HepG2 (cell line): ENCODE data around the gene AP4S1. TPM values are rescaled to one million over a fixed set of nuclear protein-coding genes. Genes with fewer than 3 reads are reported as not detected.

Source experiments
- DMAP1 ChIP-seq: IDR thresholded peaks from 2 replicates; pipeline ENCODE4 v1.6.1; 2016
- DNMT3B ChIP-seq: conservative IDR thresholded peaks from 2 replicates; pipeline ENCODE4 v1.6.1; 2016; ENCODE audit warnings: missing biosample characterization, control low read depth
- FOXA1 ChIP-seq, 2 experiments: fragments of 450-650 bp in 1 of 2; sonication (generic) in 1 of 2; formaldehyde crosslinking in 1 of 2; IDR thresholded peaks; 2 replicates each; pipeline versions ENCODE4 v1.4.0 to v1.6.1; 2016 to 2020; ENCODE audit warnings: missing genetic modification reagents in 1 of 2
- KDM6A ChIP-seq: IDR thresholded peaks from 2 replicates; pipeline ENCODE4 v1.6.1; 2016; ENCODE audit warnings: low read depth
- PITX1 ChIP-seq: sonication (generic); formaldehyde crosslinking; IDR thresholded peaks from 2 replicates; pipeline ENCODE4 v1.5.1; 2020; ENCODE audit warnings: mild to moderate bottlenecking, missing genetic modification reagents
- RBFOX2 ChIP-seq: fragments of 200-400 bp; formaldehyde crosslinking; IDR thresholded peaks from 2 replicates; pipeline ENCODE4 v1.6.1; 2017; ENCODE audit warnings: low read depth, mild to moderate bottlenecking, low read length
- SCMH1 ChIP-seq: sonication (generic); formaldehyde crosslinking; IDR thresholded peaks from 2 replicates; pipeline ENCODE4 v1.9.0; 2021; ENCODE audit warnings: missing genetic modification reagents, mild to moderate bottlenecking, borderline replicate concordance
- SOX13 ChIP-seq, 3 experiments: fragments of 450-650 bp in 1 of 3; sonication (generic) in 1 of 3; formaldehyde crosslinking in 1 of 3; IDR thresholded peaks in 2 of 3; conservative IDR thresholded peaks in 1 of 3; 2 replicates each; pipeline versions ENCODE4 v1.5.0 to v1.6.1; 2016 to 2020; ENCODE audit warnings: antibody characterized with exemption in 1 of 3, mild to moderate bottlenecking in 1 of 3, missing compliant biosample characterization in 1 of 3, missing genetic modification reagents in 1 of 3, moderate library complexity in 1 of 3
- ZGPAT ChIP-seq: IDR thresholded peaks from 2 replicates; pipeline ENCODE4 v1.6.1; 2016; ENCODE audit warnings: mild to moderate bottlenecking
- ZNF124 ChIP-seq: sonication (generic); formaldehyde crosslinking; IDR thresholded peaks from 2 replicates; pipeline ENCODE4 v1.4.0; 2020; ENCODE audit warnings: missing genetic modification reagents
- ZNF20 ChIP-seq: sonication (generic); formaldehyde crosslinking; IDR thresholded peaks from 2 replicates; pipeline ENCODE4 v1.4.0; 2020; ENCODE audit warnings: mild to moderate bottlenecking, moderate library complexity, missing genetic modification reagents
- ZNF263 ChIP-seq: sonication (generic); formaldehyde crosslinking; IDR thresholded peaks from 2 replicates; pipeline ENCODE4 v1.4.0; 2020; ENCODE audit warnings: missing genetic modification reagents
- ZNF503 ChIP-seq: sonication (generic); formaldehyde crosslinking; IDR thresholded peaks from 2 replicates; pipeline ENCODE4 v1.4.0; 2020; ENCODE audit warnings: missing genetic modification reagents
- ZNF746 ChIP-seq: sonication (generic); formaldehyde crosslinking; IDR thresholded peaks from 2 replicates; pipeline ENCODE4 v1.8.0; 2022; ENCODE audit warnings: mild to moderate bottlenecking, missing genetic modification reagents
- ZSCAN22 ChIP-seq: sonication (generic); formaldehyde crosslinking; IDR thresholded peaks from 2 replicates; pipeline ENCODE4 v1.4.0; 2020; ENCODE audit warnings: mild to moderate bottlenecking, missing genetic modification reagents
- polyA plus RNA-seq, 8 experiments: library from polyadenylated mRNA; depleted of rRNA in 3 of 8; stranded (reverse) in 7 of 8; unstranded in 1 of 8; fragments of >200 nt; fragmentation: Illumina TruSeq in 4 of 8; extraction: Trizol in 4 of 8; gene quantifications; 2 replicates each; pipeline versions ENCODE4 v1.2.1 to v1.2.3, GENCODE V29; 2011 to 2016; ENCODE audit warnings: low read depth in 4 of 8, missing spikeins in 1 of 8, mixed read lengths in 1 of 8; ENCODE audit not compliant: insufficient read depth in 1 of 8
- total RNA-seq, 5 experiments: library from RNA; depleted of rRNA; stranded (reverse); fragments of >200 nt; fragmentation: Illumina TruSeq; extraction: Trizol; gene quantifications; 2 replicates each; pipeline ENCODE4 v1.2.3, GENCODE V29; 2016; ENCODE audit warnings: low read depth in 1 of 5
- TF ChIP-seq, protein P1 (sequence below): sonication (generic); formaldehyde crosslinking; IDR thresholded peaks from 2 replicates; pipeline ENCODE4 v1.4.0; 2020; ENCODE audit warnings: mild to moderate bottlenecking, missing genetic modification reagents
- TF ChIP-seq, protein P2 (sequence below): sonication (generic); formaldehyde crosslinking; IDR thresholded peaks from 2 replicates; pipeline ENCODE4 v1.8.1; 2023; ENCODE audit warnings: mild to moderate bottlenecking, missing genetic modification reagents
- TF ChIP-seq, protein P3 (sequence below): IDR thresholded peaks from 2 replicates; pipeline ENCODE4 v1.6.1; 2012; ENCODE audit warnings: low read depth, low read length, improper control_type of control experiment
- TF ChIP-seq, protein P4 (sequence below): sonication (generic); formaldehyde crosslinking; IDR thresholded peaks from 2 replicates; pipeline ENCODE4 v1.4.0; 2020; ENCODE audit warnings: mild to moderate bottlenecking, missing genetic modification reagents
- TF ChIP-seq, protein P5 (sequence below): sonication (generic); formaldehyde crosslinking; IDR thresholded peaks from 2 replicates; pipeline ENCODE4 v1.8.1; 2023; ENCODE audit warnings: mild to moderate bottlenecking, missing genetic modification reagents

Gene AP4S1
- total and polyA plus RNA-seq, 2 of the 13 experiments (the other 11 are each of a cell fraction or from before 2014, with no cell fraction given), result 3.9 to 21.1 TPM

- TF ChIP-seq ZNF503 (CRISPR knock-in tag), result peak; percentile 45; the same call in 1 of the 2 replicates
- TF ChIP-seq SCMH1 (CRISPR knock-in tag), result no peak
- TF ChIP-seq, protein P1, sequence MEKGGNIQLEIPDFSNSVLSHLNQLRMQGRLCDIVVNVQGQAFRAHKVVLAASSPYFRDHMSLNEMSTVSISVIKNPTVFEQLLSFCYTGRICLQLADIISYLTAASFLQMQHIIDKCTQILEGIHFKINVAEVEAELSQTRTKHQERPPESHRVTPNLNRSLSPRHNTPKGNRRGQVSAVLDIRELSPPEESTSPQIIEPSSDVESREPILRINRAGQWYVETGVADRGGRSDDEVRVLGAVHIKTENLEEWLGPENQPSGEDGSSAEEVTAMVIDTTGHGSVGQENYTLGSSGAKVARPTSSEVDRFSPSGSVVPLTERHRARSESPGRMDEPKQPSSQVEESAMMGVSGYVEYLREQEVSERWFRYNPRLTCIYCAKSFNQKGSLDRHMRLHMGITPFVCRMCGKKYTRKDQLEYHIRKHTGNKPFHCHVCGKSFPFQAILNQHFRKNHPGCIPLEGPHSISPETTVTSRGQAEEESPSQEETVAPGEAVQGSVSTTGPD (CRISPR knock-in tag), result no peak
- TF ChIP-seq ZNF124 (CRISPR knock-in tag), result no peak
- no peak for TF ChIP-seq FOXA1 (IDR thresholded peaks at IDR 0.05)
- peak; percentile 65 for TF ChIP-seq FOXA1 (CRISPR knock-in tag; IDR thresholded peaks at IDR 0.05)
- peak; percentile 20; the same call in 1 of the 2 replicates for TF ChIP-seq PITX1 (CRISPR knock-in tag)
- TF ChIP-seq, protein P2, sequence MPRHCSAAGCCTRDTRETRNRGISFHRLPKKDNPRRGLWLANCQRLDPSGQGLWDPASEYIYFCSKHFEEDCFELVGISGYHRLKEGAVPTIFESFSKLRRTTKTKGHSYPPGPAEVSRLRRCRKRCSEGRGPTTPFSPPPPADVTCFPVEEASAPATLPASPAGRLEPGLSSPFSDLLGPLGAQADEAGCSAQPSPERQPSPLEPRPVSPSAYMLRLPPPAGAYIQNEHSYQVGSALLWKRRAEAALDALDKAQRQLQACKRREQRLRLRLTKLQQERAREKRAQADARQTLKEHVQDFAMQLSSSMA (CRISPR knock-in tag), result no peak
- peak; percentile 45; the same call in 1 of the 2 replicates for TF ChIP-seq ZGPAT (CRISPR knock-in tag)
- no peak for TF ChIP-seq ZNF20
- TF ChIP-seq DMAP1 (CRISPR knock-in tag), result no peak
- TF ChIP-seq KDM6A (CRISPR knock-in tag), result no peak
- TF ChIP-seq, protein P3, sequence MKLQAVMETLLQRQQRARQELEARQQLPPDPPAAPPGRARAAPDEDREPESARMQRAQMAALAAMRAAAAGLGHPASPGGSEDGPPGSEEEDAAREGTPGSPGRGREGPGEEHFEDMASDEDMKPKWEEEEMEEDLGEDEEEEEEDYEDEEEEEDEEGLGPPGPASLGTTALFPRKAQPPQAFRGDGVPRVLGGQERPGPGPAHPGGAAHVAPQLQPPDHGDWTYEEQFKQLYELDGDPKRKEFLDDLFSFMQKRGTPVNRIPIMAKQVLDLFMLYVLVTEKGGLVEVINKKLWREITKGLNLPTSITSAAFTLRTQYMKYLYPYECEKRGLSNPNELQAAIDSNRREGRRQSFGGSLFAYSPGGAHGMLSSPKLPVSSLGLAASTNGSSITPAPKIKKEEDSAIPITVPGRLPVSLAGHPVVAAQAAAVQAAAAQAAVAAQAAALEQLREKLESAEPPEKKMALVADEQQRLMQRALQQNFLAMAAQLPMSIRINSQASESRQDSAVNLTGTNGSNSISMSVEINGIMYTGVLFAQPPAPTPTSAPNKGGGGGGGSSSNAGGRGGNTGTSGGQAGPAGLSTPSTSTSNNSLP, result peak; percentile 8; the same call in 1 of the 2 replicates
- TF ChIP-seq, protein P4, sequence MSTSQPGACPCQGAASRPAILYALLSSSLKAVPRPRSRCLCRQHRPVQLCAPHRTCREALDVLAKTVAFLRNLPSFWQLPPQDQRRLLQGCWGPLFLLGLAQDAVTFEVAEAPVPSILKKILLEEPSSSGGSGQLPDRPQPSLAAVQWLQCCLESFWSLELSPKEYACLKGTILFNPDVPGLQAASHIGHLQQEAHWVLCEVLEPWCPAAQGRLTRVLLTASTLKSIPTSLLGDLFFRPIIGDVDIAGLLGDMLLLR (CRISPR knock-in tag), result no peak
- no peak for TF ChIP-seq ZNF263
- no peak for TF ChIP-seq DNMT3B (CRISPR knock-in tag)
- 0 out of 2 replicates have a peak, but pooled peaks have one; percentile 35 for TF ChIP-seq SOX13 (IDR thresholded peaks at IDR 0.05)
- peak in 1 of 2 experiments; percentile 81; a peak in 2 of 4 replicates for TF ChIP-seq SOX13 (CRISPR knock-in tag; conservative IDR thresholded peaks at IDR 0.05 in 1 of 2, IDR thresholded peaks at IDR 0.05 in 1 of 2)
- no peak for TF ChIP-seq RBFOX2
- no peak for TF ChIP-seq ZSCAN22
- TF ChIP-seq ZNF746 (CRISPR knock-in tag), result no peak
- TF ChIP-seq, protein P5, sequence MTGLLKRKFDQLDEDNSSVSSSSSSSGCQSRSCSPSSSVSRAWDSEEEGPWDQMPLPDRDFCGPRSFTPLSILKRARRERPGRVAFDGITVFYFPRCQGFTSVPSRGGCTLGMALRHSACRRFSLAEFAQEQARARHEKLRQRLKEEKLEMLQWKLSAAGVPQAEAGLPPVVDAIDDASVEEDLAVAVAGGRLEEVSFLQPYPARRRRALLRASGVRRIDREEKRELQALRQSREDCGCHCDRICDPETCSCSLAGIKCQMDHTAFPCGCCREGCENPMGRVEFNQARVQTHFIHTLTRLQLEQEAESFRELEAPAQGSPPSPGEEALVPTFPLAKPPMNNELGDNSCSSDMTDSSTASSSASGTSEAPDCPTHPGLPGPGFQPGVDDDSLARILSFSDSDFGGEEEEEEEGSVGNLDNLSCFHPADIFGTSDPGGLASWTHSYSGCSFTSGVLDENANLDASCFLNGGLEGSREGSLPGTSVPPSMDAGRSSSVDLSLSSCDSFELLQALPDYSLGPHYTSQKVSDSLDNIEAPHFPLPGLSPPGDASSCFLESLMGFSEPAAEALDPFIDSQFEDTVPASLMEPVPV (CRISPR knock-in tag), result no peak
Observed at GRCh38 chr14:31037709-31038221, 12.3 kb downstream of the AP4S1 start (continued).
